Putamen (tissue), 1 donor: Measurements from ENCODE around the gene HSD17B8.

ENCODE experiments used
- DNase-seq: peaks from one replicate; pipeline ENCODE4 v3.0.0-alpha.2; 2016; ENCODE audit warnings: low spot score

The HSD17B8 gene

DNA sequence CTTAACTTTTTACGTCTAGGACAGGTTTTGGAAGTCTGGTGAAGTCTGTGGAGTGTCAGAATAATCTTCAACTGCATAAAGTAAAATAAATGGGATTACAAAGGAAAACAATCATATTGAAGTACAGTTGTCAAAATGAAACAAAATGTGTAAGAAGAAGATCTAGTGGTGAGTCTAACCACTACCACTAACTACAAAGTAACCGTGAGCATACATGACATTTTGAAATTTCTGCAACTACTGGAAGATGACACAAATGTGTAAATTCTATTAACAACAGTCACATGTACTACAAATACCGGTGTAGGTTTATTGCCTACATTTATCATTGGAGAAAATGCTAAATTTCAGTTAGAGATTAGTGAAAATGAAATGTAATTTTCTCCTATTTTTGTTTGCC is 37.5 kb downstream of the HSD17B8 start:
- DNase-seq: no peak

DNA sequence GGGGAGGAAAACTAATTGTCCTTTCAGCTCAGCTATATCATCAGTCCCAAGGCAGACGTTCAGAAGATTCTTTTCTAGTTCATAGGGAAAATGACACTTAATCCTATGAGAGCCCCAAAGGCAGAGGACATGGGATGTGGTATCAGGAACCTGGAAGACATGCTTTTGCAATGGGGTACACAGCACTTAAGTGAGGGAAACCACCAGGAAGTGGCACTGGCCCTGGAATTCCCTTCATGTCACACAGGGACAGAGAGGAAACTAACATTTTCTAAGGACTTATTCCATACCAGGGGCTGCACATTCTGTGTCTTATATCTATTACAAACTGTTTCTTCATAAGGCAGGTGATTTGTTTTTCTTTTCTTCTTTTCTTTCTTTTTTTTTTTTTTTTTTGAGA is 39.0 kb downstream of the HSD17B8 start:
- no peak for DNase-seq

DNA sequence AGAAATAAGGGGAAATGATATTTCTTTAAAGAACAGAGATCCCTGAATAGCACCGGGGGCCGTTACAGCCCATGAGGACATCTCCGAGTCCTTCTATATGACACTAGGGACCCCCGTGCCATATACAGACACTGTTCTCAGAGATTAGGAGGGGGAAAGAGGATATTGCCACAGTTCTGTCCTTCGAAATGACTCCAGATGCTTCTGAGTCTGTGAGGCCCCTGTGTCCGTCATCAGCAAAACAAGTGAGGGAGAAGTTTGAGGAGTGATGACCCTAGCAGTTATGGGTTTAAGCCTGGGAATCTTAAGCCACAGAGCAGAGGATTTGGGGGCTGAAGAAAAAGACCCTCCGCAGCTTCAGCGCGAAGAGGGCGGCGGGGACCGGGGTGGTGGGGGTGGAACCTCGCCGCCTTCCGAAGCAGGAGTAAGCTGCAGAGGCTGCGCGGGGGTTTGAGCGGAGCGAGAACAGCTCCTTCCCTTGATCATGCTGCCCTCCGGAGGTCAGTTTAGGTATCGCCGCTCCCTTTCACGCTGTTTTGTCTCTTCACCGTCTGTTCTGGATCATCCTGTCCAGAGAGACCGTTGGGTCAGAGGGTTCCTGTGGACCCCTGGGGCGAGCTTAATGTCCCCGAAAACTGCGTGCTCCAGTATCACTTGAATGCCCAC is 43.7 kb downstream of the HSD17B8 start:
- peak; percentile 84 for DNase-seq

DNA sequence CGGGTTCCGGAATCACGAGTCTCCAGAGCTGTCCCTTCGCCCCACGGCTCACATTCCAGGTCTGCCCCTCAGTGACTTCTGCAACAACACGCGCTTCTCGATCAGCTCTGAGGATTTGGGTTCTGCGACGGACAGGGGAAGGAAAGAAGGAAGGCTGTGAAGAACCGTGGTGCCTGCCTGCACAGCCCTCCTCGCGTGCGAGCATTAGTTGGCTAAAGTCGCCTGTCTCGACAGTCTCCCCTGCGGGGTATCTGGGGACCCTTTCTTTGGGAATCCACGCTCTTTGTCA is 44.1 kb downstream of the HSD17B8 start:
- no peak for DNase-seq

DNA sequence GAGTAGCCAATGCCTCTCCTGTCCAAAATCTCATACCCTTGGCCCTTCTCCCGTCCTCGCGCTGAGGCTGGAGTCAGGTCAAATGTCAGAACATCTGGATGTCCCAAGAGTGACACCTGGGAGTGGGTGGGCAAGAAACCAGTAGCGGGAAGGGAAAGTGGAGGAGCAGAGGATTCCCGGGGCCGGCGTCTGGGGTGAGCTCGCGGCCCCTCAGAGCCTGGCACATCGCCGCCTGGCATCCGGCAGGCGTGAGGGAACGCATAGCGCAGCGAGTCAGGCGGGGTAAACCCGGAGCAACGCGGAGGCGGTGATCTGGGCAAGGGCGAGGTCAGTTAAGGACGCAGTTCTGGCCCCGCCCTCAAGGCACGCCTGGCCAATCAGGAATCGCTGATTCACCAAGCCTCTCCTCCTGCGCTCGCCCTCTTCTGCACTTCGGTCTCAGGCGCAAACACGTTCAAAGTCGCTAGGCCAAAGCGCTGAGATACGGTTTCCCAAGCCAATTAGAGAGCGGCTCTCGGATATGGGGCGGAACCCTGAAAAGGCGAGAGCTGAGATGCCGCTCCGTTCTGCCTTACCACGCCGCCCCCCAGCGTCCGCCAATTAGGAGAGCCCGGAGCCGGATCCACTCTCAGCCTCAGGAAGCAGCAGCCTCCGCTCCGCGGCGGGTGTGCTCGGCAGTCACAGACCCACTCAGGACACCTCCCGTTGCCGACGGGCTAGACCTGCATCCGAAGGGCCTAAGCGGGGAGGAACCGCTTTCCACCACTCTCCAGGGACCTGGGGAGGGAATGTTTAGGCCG is 44.7 kb downstream of the HSD17B8 start:
- DNase-seq: peak; percentile 99

DNA sequence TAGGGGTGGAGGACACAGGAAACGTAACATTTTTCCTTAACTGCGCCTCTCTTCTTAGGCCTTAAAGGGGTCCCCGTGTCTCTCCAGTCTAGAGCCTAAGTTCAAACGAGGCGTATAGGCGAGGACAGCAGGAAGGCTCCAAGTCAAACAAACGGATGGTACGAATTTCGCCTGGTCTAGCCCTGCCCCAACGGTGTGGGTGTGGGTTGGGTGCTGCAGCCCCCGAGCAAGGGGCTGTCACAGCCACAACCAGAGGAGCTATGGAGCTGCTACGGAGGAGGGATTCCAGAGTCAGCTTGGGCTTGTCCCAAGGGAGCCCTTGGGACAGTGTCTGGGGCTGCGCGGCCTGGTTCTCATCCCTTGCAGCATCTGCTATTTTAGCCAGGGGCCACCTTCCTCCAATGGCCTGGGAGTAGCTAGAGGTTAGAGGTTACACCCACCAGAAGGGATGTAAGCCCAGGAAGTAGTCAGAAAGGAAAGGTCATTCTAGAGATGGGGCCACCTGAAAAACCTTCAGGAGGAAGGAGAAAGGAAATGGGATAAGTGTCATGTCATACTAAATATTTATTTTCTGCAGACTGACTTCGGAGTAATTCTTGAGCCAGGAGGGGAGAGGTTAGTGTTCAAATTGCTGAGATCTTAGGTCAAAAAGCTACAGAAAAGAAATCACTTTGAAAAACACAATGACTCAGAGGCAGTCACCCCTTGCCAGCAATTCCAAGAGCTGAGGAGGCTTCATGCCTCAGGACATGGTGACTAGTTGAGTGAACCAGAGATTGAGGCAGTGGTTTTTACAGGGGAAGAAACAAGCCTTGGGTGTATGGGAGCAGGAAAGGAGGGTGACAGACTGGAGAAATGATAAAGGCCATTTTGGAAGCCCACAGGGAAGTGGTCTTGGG is 45.5 kb downstream of the HSD17B8 start:
- no peak for DNase-seq

DNA sequence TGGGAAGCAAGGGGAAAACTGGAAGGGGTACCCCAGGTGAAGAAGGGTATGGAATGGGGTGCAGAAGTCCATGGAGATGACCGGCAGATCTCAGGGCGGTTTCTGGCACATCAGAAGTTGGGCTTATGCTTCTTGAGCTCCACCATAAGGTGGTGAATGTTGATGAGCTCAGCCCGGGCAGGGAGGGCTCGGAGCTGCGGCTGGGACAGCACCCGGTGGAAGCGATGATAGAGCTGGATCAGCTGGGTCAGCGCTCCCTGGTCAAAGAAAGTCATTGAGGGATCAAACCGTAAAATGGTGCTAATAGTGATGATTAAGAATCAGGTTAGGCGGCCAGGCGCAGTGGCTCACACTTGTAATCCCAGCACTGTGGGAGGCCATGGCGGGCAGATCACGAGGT is 46.3 kb downstream of the HSD17B8 start:
- DNase-seq: no peak

DNA sequence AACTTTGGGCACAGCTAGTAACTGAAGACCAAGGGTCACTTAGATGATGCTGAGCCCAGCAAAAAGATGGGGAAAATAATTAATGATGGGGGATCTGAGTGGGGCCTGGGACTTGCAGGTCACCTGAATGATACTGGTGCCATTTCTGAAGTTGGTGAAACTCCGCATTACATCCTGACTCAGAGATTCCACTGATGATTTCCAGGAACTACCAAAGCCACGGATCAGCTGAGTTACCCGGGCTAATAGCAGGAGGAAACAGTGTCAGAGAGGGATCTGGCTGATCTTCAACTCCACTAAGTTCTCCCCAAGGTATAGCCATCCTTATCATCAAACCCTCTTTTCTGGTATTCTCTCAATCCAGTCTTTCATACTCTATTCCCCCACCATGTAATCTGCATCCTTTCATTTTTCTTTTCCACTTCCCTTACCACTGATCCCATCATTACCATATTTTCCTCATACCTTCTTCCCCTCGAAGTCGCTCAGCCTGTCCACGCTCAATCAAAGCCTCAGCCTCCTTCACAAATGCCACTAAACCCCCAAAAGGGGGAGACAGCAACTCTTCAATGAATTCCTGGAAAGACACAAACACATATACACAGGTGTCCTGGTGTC is 47.0 kb downstream of the HSD17B8 start:
- no peak for DNase-seq

DNA sequence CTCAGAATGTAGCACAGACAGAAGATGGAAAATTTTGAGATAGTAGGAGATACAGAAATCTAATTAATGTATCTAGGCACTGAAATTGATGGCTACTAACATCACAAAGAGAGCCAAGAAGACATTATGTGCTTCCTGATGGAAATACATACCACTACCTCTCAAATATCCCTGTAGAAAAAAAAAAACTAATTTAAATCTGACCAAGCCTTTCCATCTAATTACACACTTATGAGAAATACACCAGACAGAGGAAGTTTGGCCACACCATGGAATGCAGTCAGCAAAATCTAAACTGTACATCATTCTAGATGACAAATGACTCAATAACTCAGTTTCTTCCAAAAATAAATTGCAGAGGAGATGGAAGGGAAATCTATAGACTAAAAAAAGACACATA is 48.3 kb downstream of the HSD17B8 start:
- no peak for DNase-seq

DNA sequence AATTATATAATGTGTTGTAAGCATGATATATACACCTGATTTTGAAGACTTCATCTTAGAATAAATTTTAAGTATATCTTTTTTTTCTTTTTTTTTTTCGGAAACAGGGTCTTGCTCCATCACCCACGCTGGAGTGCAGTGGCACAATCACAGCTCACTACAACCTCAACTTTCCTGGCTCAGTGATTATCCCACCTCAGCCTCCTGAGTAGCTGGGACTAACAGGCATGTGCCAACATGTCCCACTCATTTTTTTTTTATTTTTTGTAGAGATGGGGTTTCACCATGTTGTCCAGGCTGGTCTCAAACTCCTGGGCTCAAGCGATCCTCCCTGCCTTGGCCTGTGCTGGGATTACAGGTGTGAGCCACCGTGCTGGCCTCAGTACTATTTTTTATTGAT is 50.1 kb downstream of the HSD17B8 start:
- DNase-seq: no peak
